HG02973 (cell line): ENCODE data around the gene NUBP2.

ENCODE experiments used
- ATAC-seq: cut with Tn5 transposase; IDR thresholded peaks from one replicate; pipeline ENCODE4 v1.9.1; 2021; ENCODE audit warnings: moderate library complexity; ENCODE audit not compliant: unreplicated experiment

The NUBP2 gene

DNA sequence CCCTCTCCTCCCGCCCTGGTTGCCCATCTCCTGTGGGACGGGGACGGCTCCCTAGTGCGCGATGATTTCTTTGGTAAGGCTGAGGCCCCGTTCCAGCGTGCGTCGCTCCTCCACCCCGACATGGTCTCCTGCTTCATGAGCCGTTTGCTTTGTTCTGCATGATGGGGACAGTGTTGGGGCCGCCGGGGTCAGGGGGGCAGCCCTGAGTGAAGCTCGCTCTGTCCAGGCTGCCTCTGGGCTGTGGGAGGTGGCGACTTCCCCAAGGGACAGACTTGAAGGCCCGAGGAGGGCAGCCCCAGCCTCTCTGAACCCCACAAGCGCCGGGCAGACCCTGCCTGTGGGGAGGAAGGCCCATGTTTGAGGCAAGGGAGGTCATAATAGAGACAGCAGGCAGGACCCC lies 23.8 kb upstream of the NUBP2 start:
- no peak for ATAC-seq

DNA sequence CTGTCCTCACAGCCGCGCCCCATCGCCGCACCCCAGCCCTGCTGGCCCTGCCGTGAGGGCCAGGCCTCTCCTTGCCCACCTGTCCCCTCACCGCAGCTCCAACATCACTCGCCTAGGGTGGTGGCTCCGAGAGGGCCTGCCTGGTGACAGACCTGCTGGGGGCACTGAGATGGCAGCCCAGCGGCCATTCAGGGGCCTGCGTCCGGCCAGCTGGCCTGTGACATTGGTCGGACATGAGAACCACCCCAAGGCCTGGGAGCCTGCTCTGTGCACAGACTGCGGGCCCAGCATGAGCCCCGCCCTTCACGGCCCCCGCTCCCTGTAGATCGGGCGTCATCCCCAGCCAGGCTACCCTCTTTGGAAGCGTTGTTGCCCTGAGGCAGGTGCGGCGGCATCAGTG lies 23.2 kb upstream of the NUBP2 start:
- no peak for ATAC-seq

DNA sequence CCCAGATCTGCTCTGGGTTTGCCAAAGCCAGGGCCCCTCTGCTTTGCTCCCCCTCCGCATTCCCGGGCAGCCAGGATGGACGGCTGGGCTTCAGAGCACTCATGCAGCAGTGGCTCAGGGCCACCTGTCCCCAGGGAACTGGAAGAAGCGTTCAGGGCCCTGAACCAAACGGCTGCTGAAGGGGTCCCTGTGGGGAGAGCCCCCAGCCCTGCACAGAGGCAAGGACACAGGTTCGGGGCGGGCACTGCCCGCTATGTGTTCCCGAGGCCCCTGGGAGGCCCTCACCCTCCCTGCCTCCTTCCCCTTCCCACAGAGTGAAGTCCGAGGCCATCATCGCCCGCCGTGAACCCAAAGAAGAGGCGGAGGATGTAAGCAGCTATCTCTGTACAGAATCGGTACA lies 21.8 kb upstream of the NUBP2 start:
- ATAC-seq: no peak

DNA sequence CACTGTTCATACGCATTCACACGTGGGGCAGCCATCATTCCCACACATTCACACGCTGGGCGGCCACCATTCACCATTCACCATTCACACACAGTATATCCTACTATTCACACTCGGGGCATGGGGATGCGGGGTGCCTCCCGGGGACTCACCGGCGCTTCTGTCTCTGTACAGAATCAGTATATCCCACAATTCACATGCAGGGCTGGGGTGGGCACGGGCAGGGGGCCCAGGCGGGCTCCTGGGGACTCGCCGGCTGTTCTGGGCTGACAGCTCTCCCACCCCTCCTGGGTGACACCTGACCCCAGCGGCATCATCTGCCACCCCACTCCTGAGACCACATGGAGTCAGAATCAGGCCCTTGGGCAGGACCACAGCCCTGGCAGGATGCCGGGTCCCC lies 21.0 kb upstream of the NUBP2 start:
- no peak for ATAC-seq

DNA sequence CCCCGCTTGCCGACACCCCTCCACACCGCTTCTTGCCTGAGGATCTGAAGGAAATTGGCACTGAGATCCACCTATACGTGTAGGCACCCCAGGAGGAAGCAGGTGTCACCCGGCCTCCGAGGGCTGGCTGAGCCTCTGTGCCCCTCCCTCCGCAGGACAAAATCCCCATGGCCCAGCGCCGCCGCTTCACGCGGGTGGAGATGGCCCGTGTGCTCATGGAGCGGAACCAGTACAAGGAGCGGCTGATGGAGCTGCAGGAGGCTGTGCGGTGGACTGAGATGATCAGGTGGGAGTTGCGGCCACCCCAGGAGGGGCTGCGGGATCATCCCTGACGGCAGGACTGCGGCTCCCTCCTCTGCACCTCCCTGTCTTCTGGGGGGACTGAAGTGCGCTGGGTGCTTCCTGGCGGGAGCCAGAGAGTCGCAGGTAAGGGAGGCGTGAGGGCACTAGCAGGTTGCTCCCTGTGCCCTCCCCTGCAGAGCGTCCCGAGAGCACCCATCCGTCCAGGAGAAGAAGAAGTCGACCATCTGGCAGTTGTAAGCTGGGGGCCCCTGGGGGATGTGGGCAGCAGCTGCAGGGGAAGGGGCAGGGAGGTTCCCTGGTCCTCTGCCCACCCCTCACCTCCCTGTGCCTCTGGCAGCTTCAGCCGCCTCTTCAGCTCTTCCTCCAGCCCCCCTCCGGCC lies 20.4 kb upstream of the NUBP2 start:
- no peak for ATAC-seq

DNA sequence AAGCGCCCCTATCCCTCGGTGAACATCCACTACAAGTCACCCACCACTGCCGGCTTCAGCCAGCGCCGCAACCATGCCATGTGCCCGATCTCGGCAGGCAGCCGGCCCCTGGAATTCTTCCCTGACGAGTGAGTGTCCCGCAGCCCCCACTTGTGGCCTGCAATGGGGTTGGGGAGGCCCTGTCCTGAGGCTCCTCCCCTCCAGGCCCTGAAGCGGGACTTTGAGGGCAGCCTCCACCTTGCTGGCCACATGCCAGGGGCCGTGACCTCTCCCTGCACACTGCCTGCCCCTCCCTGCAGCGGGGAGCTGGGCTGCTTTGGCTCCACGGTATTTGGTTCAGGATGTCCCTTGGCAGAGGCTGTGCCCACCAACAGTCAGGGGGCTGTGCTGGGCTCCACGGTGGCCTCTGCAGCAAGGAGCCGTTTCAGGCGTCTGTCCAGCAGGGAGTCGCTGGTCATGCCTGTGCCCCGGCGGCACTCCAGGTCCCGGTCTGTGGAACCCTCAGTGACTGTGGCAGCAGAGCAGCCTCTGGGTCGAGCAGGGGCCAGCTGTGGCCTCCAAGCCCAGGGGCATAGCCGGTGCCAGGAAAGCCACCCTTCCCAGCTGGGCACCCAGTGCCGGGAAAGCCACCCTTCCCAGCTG lies 19.8 kb upstream of the NUBP2 start:
- ATAC-seq: no peak

DNA sequence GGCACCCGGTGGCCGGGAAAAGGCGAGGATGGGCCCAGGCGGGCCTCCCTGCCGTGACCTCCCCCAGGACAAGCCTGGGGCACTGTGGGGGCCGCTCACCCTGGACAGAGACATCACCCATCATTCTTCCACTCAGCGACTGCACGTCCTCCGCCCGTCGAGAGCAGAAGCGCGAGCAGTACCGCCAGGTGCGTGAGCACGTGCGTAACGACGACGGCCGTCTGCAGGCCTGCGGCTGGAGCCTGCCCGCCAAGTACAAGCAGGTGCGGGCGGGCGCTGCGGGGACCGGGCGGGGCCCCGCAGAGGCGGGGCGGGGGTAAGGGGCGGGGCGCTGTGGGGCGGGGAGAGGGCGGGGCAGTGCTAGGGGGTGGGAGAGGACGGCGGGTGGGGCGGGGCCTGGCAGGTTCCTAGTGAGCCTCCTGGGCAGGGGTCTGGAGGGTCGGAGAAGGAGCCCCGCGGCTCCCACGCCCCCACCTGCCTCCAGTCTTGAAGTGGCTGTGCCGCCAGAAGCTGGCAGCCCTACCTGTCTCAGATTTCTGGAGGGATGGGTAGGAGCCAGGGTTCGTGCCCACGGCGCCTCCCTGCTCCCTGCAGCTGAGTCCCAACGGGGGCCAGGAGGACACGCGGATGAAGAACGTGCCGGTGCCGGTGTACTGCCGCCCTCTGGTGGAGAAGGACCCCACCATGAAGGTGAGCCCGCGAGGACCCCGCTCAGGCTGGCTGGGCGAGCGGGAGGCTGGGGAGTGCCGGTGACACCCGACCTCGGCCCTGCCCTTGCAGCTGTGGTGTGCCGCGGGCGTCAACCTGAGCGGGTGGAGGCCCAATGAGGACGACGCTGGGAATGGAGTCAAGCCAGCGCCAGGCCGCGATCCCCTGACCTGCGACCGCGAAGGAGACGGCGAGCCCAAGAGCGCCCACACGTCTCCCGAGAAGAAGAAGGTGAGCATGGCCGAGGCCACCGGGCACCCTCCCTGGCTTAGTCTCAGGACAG lies 18.9 kb upstream of the NUBP2 start:
- ATAC-seq: no peak

DNA sequence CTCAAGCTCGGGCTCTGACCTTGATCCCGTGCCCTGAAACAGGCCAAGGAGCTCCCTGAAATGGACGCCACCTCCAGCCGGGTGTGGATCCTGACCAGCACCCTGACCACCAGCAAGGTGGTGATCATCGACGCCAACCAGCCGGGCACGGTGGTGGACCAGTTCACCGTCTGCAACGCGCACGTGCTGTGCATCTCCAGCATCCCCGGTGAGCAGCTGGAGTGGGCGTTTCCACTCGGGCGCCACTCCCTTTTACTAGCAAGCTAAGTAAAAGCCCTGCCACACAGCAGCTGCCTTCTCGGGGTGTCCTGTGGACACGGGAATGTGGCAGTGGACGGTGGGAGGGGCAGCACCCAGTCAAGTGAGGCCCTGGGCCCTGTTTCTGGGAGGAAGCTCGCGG lies 17.8 kb upstream of the NUBP2 start:
- ATAC-seq: no peak

DNA sequence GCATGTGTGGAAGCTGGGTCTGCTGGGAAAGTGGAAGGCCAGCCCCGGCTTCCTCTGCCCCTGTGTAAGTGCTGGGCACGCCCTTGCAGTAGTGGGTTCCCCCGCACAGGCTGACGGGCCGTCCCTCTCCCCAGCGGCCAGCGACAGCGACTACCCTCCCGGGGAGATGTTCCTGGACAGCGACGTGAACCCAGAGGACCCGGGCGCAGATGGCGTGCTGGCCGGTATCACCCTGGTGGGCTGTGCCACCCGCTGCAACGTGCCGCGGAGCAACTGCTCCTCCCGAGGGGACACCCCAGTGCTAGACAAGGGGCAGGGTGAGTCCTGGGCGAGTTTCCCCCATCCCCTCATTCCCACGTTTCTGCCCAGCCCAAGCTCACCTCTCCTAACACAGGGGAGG lies 16.9 kb upstream of the NUBP2 start:
- no peak for ATAC-seq

DNA sequence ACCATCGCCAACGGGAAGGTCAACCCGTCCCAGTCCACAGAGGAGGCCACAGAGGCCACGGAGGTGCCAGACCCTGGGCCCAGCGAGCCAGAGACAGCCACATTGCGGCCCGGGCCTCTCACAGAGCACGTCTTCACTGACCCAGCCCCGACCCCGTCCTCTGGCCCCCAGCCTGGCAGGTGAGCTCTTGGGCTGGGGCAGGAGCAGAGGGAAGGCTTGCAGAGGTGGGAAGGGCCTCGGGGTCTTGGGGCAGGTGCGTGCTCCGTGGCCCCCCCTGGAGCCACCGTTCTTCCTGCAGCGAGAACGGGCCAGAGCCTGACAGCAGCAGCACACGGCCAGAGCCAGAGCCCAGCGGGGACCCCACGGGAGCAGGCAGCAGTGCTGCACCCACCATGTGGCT lies 16.5 kb upstream of the NUBP2 start:
- no peak for ATAC-seq

DNA sequence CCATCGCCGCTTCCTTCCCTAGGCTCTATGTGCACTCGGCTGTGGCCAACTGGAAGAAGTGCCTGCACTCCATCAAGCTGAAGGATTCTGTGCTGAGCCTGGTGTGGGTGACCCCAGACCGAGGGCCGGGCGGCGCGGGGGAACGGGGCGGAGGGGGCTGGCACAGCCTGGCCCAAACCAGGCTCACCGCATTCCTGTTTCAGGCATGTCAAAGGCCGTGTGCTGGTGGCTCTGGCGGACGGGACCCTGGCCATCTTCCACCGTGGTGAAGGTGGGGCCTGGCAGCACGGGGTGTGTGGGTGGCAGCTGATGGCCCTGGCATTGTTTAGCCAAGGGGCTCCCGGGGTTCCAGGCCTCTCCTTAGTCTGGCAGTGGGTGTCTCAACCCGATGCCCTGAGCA lies 16.1 kb upstream of the NUBP2 start:
- no peak for ATAC-seq

DNA sequence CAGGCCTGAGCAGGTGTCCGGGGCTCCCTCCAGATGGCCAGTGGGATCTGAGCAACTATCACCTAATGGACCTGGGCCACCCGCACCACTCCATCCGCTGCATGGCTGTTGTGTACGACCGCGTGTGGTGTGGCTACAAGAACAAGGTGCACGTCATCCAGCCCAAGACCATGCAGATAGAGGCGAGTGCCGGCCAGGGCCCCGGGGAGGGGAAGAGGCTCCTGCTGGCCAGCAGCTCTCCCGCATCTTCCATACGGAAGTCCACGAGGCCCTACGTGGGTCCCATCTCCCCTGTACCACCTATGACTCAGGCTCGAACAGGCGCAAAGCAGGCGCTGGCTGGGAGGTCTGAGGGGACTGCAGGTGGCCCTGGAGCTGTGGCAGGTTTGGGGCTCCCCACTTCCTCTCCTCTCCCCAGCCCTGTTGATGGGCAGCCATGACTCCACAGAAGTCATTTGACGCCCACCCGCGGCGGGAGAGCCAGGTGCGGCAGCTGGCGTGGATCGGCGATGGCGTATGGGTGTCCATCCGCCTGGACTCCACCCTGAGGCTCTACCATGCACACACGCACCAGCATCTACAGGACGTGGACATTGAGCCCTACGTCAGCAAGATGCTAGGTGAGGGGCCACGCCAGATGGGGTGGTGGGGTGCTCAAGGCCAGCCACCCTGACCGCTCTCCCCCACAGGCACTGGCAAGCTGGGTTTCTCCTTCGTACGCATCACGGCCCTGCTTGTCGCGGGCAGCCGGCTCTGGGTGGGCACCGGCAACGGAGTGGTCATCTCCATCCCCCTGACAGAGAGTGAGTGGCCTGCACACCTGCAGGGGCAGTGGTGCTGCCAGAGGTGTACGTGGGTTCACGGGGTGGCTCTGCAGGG lies 15.4 kb upstream of the NUBP2 start:
- ATAC-seq: no peak

DNA sequence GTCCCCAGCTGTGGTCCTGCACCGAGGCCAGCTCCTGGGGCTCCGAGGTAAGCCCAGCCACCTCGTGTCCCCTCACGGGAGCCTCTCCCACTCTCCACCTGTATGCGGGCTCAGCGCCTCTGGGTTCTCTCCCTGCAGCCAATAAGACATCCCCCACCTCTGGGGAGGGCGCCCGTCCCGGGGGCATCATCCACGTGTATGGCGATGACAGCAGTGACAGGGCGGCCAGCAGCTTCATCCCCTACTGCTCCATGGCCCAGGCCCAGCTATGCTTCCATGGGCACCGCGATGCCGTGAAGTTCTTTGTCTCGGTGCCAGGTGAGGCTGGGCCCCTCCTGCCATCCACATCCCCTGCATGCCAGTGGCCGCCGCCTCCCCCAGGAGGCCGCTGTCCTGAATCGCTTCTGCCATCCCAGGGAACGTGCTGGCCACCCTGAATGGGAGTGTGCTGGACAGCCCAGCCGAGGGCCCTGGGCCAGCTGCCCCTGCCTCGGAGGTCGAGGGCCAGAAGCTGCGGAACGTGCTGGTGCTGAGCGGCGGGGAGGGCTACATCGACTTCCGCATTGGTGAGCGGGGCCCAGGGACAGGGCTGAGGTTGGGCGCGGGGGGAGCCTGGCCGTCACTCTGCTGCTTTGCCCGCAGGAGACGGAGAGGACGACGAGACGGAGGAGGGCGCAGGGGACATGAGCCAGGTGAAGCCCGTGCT lies 14.5 kb upstream of the NUBP2 start:
- ATAC-seq: no peak

DNA sequence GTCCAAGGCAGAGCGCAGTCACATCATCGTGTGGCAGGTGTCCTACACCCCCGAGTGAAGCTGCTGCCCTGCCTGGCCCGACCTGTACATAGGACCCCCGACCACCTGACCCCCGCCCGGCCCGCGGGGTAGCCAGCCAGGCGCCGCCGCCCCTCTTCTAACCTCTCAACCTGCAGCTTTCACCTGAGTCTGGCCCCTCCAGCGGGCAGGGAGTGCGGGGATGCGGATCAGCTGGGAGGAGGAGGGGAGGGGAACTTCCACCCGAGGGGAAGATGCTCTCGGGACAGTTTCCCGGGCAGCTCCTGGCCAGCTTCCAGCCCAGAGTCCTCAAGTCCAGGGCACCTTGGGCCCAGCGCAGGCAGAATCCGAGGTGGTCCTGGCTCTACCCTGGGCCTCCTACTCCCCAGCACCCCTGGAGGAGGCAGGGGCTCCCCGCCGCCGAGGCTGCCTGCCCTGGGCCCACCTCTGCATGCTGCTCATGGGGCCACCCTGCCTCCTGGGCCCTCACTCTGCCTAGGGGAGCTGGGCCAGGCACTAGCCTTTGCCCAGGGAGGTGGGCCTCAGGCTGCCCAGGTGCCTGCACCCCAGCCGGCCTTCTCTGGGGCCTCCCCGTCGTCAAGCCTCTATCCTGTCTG lies 13.9 kb upstream of the NUBP2 start:
- ATAC-seq: no peak

DNA sequence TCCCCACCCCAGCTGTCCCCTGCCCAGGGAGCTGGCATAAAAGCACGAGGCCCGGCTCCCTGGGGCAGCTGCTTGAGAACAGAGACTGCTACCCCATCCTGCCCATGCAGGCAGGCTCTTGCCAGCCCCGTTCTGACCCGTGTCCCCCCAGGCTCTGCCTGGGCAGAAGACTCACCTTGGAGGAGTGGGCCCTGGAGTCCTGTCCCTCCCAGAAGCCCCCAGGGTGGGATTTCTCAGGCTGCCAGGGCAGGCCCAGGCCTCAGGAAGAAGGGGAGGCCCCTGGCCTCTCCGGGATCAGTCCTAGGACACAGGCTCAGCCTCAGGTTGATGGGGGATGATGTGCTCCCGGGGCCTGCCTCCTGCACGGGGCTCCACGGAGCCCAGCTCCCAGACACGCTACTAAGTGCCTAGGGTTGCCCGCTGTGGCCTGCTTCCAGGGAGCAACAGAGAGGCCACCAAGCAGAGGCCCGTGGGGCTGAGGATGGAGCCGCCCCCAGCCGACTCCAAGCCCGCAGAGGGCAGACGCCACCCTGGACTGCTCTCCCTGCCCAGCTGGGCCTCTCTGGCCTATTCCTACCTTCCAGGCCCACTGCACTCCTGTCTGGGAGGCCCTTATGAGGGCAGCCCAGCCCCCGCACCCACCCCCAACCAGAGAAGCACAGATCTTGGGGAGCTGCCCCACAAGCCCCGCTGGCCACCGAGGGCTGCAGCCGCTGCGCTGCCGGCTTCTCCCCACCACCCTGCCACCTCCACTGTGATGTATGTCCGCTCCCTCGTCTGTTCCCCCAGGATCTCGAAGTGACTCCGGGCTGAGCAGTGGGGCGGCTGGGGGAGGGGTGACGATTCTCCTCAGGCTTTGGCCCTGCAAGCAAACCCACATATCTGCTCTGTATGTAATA lies 13.1 kb upstream of the NUBP2 start:
- no peak for ATAC-seq

DNA sequence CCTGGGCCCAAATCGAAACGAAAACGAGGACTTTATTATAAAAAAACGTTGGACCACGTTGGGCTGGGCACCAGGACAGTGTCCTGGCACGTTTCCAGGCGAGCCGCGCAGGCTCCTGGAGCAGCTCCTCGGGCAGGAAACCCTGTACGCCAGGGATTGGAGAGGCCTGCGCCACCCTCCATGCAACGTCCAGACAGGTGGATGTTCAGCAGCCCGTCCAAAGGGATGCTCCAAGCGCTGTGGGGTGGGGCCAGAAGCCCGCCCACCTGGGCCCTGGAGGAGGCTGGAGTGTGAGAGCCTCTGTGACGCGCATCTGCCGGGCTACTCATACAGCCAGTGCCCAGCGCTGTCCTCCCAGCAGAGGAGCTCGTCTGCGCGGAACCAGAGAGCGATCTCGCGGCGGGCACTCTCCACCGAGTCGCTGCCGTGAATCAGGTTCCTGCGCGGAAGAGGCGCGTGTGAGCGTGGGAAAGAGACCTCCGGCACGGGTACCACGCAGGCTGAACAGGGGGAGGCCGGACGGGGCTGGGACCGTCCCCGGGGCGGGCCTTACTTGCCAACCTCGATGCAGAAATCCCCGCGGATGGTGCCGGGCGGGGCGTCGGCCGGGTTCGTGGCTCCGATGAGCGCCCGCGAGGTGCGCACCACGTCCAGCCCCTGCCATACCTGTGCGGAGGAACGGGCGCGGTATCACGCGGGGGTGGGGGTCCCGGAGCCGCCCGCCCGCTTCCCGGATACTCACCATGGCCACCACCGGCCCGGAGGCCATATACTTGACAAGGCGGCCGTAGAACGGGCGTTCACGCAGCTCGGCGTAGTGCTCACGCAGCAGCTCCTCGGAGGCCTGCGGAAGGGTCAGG lies 12.2 kb upstream of the NUBP2 start:
- no peak for ATAC-seq

DNA sequence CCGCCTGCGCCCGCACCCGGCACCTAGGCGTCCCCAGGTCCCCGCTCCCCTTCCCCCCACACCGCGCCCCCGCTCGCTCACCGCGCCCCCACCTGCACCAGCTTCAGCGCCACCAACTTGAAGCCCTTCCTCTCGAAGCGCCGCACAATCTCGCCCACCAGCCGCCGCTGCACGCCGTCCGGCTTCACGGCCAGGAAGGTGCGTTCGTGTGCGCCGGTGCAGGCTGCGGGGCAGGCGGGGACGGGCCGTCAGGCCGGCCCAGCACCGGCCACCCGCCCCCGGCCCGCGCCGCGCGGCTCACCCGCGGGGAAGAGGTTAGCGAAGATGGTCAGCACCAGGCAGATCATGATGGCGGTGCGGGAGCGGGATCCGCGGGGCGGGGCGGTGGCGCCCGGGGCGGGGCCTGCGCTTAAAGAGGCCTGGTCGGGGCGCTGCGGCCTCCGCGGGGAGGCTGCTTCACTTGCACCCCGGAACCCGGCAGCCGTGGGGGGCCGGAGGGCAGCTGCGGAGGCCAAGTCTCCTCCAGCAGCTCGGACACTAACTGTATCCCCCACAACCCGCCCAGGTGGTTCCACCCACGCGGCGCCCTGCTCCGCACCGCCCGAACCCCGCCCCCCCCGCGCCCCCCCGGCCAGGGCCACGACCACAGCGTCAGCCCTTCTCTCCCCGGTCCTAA lies 11.4 kb upstream of the NUBP2 start, which contains the start of gene NME3:
Gene NME3 (minus strand): TSS at position 356 of the 676 bp plus-strand sequence. CDS start 9 bp downstream, at position 347.
- ATAC-seq: no peak
